Inferior parietal cortex (tissue), 1 donor: ENCODE measurements around the gene PSMD13.
"Not testable (repeated sequence)": the region's sequence is repeated elsewhere in the genome, so short reads cannot be mapped to it uniquely, and the experiment has no call there.

Experiments used
- DNase-seq: peaks from one replicate; pipeline ENCODE4 v3.0.0-alpha.2; 2016; ENCODE audit errors: extremely low spot score

The PSMD13 gene

DNA sequence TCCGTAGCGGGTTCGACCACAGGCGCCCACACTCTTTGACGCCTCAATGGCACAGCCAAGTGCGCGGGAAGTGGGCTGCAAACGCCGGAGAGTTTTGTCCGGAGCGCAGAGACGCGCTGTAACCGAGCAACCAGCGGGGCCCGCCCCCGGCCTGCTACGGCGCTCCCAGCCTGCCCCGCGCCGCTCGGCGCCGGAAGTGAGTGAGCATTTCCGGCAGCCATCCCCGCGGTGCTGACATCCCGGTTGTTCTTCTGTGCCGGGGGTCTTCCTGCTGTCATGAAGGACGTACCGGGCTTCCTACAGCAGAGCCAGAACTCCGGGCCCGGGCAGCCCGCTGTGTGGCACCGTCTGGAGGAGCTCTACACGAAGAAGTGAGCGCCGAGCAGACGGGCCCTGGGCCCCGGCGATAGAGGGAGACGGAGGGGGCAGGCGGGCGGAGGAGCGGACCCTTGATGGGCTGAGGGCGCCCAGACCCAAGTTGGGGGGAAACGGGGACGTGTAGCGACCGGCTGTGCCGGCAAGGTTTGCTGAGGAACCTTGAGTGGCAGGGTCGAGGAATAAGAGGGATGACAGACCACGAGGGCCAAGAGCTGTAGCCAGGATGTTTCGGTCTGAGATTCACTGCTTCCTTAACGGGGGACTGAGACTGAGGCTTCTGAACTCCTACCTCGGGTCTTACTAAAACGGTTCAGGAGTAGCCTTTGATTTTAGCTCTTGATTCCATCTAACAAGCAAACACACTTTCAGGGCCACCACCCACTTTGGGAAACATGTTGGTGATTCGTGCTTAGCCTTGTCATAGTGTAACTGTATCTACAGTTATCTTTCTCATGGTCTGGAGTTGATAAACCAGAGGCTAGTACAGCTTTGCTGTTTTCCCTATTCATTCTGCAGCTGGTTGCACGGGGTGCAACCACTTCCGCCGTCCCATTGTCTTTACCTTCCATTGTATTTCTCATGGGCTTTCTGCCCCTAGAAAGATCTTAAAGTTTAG lies at the start of gene PSMD13:
Gene PSMD13, plus strand, starts transcription at position 203 of the 994 bp plus-strand sequence. Its CDS starts 74 bp downstream, at position 277.
- peak; percentile 82 for DNase-seq

DNA sequence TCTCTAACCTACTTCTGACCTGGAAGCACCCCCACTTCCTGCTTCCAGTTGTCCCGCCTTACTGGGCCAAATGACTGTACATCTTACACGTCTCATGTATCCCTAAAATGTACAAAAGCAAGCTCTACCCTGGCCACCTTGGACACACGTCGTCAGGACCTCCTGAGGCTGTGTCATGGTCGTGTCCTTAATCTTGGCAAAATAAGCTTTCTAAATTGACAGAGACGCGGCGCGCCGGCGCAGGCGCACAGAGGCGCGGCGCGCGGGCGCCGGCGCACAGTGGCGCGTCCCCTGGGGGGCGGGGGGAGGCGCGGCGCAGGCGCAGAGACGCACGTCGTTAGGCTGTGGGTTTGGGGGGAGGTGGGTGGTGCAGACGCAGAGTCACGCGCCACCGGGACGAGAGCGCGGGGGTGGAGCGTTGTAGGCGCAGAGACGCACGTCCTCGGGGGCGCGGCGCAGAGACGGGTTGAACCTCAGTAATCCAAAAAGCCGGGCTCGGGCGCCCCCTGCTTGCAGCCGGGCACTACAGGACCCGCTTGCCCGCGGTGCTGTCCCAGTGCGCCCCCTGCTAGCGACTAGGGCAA lies 47.5 kb upstream of the PSMD13 start:
- not testable (repeated sequence) for DNase-seq

DNA sequence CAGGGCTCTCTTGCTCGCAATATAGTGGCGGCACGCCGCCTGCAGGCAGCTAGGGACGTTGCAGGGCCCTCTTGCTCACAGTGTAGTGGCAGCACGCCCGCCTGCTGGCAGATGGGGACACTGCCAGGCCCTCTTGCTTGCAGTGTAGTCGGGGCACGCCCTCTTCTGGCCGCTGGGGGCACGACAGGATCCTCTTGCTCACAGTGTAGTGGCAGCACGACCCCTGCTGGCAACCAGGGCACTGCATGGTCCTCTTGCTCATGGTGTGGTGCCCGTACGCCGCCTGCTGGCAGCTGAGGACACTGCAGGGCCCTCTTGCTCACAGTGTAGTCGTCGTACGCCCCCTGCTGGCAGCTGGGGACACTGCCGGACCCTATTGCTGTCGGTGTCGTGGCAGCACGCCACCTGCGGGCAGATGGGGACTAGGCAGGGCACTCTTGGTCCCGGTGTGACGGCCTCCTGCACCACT lies 46.9 kb upstream of the PSMD13 start:
- DNase-seq: not testable (repeated sequence)

DNA sequence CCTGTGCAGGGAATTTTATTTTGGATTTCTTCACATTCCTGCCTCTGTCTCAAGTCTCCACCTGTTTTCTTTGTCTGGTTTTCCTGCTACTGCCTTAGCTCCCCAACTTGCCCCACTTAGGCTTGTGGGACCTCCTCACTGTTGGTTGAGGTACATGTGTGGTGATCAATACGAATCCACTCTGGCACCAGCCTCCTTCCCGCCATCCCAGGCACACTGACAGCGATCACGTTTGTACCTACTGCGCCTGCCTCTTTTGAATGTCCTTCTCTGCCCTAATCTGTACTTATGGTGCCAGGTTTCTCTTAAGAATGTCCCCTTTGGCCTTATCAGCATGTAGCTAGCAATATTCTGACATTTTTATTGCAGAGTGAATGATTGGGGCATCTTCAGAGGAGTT lies 46.2 kb upstream of the PSMD13 start:
- not testable (repeated sequence) for DNase-seq

DNA sequence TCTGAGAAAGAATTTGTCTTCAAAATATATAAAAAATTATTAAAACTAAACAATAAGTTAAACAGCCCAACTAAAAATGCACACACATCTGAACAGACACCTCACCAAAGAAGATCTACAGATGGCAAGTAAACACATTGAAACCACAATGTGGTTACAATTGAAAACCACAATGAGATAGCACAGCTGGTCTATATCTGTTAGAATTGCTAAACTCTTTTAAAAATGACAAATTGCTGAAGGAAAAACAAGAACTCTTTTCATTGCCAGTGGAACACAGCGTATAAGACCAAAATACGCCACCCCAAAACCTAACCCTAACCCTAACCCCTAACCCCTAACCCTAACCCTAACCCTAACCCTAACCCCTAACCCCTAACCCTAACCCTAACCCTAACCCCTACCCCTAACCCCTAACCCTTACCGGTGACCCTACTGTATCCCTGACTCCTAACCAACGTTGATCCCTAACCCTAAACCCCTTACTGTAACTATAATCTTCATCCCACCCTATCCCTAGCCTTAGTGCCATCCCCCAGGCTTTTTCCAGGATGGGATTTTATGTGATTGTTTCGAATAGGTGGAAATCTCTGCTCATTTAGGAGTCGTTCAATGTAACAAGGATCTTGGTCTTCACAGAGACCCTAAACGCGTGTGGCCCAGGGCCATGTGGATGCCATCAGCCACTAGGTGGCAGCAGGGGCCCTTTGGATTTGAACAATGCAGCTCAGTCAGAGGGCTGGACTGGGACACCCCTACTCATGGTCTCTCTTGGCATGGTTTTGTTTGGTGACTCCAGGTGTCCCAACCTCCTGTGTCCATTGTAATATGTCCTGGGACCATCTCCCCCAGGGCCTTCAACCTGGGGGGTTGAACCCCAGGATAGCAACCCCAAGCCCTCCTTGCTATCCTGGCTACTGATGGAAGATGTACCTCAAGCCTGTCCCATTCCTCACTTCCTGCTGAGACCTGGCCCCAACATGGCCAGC lies 45.0 kb upstream of the PSMD13 start:
- DNase-seq: not testable (repeated sequence)

DNA sequence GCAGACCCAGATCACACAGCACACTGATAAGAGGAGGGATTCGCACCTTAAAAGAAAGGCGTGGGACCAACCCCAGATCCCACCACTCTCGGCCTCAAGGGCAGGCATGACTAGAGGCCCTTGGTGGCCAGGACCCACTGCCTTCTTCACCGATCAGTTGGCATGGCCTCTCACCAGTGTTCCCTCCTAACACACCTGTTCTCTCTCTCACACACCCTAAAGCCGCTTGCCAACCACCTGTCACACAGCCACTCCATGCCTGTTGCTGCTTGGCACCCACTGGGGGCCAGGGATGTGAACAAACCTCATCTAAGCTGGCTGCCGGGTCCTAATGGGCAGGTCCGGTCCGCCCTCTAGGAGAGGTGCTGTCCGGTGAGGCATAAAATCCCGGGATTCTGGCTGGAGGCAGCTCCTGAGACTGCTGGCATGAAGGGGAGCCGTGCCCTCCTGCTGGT lies 44.1 kb upstream of the PSMD13 start, which contains the start of gene SCGB1C1:
Gene SCGB1C1, plus strand, starts transcription at position 405 of the 455 bp plus-strand sequence. Its CDS starts 22 bp downstream, at position 427.
- DNase-seq: not testable (repeated sequence)

DNA sequence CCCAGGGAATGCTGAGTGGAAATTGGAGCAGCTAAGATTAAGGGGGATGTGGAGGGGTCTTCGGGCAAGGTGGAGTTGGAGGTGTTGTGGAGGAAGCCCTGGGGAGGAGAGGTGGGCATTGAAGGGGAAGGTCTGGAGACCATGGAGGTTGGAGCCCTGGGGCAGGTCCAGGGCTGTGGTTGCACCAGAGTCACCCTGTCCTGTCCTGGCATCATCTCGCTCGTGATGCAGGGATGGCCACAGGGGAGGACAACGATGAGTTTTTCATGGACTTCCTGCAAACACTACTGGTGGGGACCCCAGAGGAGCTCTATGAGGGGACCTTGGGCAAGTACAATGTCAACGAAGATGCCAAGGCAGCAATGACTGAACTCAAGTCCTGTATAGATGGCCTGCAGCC lies 43.3 kb upstream of the PSMD13 start:
- not testable (repeated sequence) for DNase-seq

DNA sequence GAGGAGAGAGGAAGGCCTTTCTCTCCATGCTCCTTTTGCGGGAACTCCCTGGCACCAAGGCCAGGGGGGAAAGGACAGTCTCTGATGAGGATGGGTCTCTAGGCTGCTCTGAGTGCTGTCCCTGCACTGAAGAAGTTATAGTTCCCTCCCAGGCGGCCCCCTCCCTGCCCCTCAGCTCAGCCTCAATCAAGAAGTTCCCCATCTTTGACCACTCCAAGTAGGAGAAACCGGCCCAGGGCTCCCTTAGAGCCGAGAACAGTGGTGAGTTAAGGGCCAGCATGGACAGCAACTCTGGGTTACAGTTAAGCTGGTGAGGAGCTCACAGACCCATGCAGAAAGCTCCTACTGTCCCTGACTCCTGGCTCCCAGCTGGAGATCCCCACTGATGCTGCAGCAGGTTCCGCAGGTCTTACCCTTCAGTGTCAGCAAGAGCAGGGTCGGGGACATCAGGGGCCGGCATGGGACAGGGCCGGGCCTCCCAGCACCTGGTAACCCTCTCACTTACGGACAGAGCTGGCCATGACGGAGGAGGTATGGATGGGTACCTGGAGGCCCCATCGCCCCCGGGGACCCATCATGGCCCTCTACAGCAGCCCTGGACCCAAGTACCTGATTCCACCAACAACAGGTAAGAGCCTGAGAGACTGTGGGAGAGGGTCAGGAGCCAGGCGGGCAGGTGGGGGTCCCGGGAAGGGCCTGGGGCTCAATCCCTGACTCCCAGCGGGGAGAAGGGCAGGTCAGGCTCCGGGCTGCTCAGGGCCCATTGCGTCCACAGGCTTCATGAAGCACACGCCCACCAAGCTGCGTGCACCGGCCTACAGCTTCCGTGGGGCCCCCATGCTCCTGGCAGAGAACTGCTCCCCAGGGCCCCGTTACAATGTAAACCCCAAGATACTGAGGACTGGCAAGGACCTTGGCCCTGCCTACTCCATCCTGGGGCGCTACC lies 39.7 kb upstream of the PSMD13 start:
- DNase-seq: no peak

DNA sequence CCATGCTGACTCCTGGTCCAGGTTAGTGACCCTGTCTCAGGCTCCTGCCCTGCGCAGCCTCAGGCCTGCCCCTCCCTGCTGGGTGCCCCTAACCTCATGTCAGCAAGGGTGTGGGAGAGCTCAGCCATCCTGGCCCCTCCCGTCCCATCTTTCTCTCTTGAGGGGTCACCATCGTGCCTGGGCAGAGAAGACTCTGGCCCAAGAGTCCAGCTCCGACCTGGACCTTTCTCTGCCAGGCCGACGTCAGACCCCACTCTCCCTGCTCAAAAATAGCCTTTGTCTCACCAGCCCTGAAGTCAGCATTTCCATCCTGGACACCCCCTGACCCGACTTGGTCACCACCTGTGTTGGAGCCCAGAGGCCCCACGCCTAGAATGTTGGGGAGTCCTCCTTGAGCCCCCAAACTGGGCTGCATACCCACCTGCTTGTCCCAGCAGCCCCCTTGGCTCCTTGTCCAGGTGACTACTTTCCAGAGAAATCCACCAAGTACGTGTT lies 39.0 kb upstream of the PSMD13 start:
- no peak for DNase-seq

DNA sequence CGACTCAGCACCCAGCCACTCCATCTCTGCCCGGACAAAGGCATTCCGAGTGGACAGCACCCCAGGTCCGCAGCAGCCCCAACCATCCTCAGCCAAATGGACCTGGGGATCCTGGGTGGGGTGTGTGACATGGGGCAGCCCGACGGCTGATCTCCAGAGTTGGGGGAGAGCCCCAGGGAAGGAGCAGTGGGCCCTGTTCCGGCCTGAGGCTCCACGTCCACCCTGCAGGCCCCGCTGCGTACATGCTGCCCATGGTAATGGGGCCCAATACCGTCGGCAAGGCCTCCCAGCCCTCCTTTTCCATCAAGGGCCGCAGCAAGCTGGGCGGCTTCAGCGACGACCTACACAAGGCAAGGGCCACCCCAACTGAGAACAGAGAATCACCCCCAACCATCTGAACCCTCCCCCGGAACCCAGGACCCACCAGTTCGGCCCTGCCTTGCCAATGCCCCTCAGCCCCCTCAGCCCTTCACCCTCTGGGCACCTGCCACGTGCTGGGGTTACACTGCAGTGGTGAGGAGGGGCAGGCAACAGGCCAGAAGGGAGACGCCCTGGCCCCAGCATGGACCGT lies 38.5 kb upstream of the PSMD13 start:
- no peak for DNase-seq

DNA sequence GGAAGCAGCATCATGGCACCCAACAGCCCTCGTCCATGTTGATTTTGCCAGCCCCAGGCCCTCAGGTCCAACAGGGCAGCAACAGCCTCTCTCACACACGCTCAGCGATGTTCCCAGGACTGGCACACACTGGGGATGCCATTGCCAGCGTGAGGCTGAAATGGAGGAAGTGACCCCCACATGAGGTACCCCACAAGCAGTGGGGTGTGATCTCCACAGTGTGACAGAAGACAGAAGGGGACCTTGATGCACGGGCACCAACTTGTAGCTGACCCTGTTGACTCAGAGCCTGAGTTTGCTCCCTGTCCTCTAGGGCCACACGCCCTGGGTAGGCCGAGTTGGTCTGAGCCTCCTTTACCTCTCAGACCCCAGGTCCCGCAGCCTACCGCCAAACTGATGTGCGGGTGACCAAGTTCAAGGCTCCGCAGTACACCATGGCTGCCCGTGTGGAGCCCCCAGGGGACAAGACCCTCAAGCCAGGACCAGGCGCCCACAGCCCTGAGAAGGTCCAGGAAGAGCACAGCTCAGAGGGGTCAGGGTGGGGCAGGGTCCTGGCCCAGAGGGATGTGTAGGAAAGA lies 37.7 kb upstream of the PSMD13 start:
- DNase-seq: no peak

DNA sequence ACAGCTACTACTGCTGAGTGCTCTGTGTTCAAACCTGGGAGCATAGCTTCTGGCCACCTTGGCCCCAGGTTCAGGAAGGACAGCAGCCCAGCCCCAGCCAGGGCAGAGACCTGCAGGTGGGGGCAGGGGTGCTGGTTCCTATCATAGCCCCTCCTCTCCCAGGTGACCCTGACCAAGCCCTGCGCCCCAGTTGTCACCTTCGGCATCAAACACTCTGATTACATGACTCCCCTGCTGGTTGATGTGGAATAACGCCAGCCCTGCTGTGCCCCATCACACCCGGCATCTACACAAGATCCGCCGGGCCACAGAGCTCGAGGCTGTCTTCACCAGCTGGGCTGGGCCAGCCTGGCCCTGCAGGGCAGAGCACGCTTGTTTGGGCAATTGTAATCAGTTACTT lies 37.0 kb upstream of the PSMD13 start:
- DNase-seq: no peak

DNA sequence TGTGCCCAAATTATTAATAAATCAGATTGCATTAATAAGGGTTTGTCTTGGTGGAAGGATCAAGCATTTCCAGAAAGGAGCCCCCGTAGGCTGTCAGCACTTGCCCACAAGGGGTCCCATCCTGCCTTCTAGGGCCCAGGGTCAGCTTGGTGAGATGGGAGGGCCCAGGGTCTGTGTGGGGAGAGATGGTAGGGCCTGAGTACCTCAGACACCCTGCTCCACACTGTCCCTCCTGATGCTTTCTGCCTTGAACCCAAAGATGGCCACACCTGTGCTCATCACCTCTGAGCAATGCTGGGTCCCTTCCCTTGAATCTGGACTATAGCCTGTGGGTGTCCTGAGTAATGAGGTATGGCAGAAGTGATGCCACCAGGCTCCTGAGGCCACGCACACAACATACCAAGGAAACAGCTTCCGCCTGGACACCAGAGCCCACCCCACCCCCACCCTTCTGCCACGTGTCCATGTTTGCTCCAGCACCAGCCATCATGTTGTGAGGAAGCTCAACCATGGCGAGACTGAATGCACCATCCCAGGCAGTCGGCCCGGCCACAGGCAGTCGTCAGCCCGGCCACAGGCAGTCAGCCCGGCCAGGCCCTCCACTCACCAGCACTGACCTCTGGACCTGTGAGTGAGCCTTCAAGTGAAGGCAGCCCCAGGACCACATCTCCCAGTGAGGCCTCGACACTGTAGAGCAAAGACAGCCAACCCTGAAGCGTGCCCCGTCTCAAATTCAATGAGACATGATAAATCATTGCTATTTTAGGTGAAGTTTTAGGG lies 36.4 kb upstream of the PSMD13 start:
- no peak for DNase-seq

DNA sequence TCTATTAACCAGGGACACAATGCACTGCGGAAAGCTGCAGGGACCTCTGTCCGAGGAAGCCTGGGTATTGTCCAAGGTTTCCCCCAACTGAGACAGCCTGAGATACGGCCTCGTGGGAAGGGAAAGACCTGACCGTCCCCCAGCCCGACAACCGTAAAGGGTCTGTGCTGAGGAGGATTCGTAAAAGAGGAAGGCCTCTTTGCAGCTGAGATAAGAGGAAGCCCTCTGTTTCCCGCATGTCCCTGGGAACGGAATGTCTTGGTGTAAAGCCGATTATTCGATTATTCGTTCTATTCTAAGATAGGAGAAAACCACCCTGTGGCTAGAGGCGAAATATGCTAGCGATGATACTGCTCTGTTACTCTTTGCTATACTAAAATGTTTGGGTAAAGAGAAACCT lies 34.8 kb upstream of the PSMD13 start:
- DNase-seq: no peak

DNA sequence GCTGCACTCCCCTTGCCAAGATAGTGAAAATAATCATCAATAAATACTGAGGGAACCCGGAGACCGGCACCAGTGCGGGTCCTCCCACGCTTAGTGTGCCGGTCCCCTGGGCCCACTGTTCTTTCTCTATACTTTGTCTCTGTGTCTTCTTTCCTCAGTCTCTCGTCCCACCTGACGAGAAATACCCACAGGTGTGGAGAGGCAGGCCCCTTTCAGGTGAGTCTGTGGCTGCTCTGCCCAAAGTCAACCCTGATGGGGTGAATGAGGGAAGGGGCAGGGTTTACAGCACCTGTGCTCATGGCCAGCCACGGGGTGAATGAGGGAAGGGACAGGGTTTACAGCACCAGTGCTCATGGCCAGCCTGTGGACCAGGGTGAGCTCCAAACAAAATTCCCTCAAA lies 34.3 kb upstream of the PSMD13 start:
- DNase-seq: no peak

DNA sequence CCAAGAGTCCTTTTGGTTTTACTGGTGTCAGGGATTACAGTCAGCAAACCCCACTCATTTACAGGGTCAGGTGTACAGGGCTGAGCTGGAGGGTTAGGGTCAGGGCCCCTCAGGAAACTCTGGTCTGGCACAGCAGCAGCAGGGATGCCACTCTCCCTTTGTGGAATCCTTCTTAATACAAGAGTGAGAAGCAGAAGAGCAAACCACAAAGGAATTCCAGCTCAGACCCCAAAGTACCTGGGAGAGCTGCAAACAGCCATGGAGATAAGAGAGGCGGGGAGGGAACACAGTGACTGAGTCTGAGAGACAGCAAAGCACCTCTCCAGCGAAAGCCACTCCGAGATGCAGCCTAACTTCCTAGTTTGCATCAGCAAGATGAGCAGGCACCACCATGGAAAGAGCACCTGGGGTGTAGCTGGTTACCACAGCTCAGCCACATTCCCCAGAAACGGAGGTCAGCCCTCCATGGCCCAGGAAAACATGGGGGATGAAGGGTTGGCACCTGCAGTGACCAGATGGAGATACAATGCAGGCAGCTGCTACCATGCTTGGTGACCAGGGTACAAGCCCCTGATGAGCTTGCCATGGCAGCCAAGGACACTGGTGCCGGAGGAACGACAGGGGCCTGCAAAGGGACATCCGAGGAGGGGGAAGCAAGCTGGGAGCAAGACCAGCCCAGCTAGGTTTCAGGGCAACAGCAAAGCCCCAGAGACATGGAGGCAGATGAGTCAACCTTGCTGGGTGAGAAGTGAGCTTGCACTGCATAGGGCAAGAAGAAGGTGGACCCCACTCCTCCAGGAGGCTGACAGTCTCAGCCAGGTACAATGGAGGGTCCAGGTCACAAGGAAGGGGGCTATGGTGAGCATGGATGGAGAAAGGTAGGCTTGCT lies 33.5 kb upstream of the PSMD13 start:
- DNase-seq: no peak

DNA sequence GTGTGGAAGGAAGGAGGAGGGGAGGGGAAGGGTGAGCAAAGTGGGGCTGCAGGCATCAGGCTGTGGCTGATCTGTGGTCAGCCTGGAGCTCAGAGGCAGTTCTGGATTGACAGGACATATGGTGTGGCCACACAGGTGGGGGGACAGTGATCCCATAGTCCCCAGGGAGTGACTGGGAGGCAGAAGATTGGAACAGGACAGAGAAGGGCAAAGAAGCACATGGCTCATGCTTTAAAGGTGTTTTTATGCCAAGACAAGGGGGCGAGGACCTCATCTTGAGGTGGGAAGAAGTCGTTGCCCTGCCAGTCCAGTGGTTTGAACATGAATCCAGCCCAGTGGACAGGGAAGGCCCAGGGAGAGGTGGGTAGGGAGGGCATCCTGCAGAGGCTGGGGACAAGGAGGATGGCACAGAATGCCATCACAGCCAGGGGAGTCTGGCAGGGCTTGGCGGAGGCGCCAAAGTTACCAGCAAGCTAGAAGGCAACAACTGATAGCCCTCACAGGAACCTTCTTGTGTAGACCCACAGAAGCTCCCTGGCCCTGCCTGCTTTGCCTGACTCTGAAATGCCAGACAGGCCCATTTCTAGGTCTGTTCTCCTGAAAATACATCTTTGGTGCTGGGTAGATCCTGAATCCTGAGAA lies 32.7 kb upstream of the PSMD13 start:
- no peak for DNase-seq
